HG03045 (cell line): ENCODE measurements around the gene PRKN.

ENCODE experiments used
- ATAC-seq: cut with Tn5 transposase; IDR thresholded peaks from one replicate; pipeline ENCODE4 v1.9.1; 2021; ENCODE audit warnings: mild to moderate bottlenecking, moderate library complexity; ENCODE audit not compliant: unreplicated experiment

Gene PRKN

GRCh38 chr6:161647234-161647633, 1080.3 kb downstream of the PRKN start:
- ATAC-seq, result no peak

GRCh38 chr6:161644521-161644920, 1083.0 kb downstream of the PRKN start:
- ATAC-seq, result no peak

GRCh38 chr6:161641175-161641574, 1086.4 kb downstream of the PRKN start:
- ATAC-seq, result no peak

GRCh38 chr6:161639772-161640171, 1087.8 kb downstream of the PRKN start:
- no peak for ATAC-seq

- ATAC-seq, result no peak
These were observed 1089.9 kb downstream of the PRKN start for GRCh38 chr6:161637658-161638057.

GRCh38 chr6:161636882-161637430, 1090.6 kb downstream of the PRKN start:
- no peak for ATAC-seq

GRCh38 chr6:161635975-161636374, 1091.6 kb downstream of the PRKN start:
- no peak for ATAC-seq

- no peak for ATAC-seq
These were observed 1092.7 kb downstream of the PRKN start for GRCh38 chr6:161634916-161635315.

- no peak for ATAC-seq
These were observed 1095.8 kb downstream of the PRKN start for GRCh38 chr6:161631676-161632194.

- ATAC-seq, result no peak
These were observed 1096.9 kb downstream of the PRKN start for GRCh38 chr6:161630674-161631073.

- ATAC-seq, result no peak
These were observed 1101.4 kb downstream of the PRKN start for GRCh38 chr6:161626132-161626676.

GRCh38 chr6:161624111-161624510, 1103.5 kb downstream of the PRKN start:
- no peak for ATAC-seq

- ATAC-seq, result no peak
These were observed 1104.8 kb downstream of the PRKN start for GRCh38 chr6:161622779-161623178.

GRCh38 chr6:161618831-161619454, 1108.6 kb downstream of the PRKN start:
- ATAC-seq, result no peak

GRCh38 chr6:161613711-161614110, 1113.9 kb downstream of the PRKN start:
- no peak for ATAC-seq

- no peak for ATAC-seq
These were observed 1118.8 kb downstream of the PRKN start for GRCh38 chr6:161608771-161609170.

GRCh38 chr6:161607696-161608297, 1119.8 kb downstream of the PRKN start:
- no peak for ATAC-seq

- ATAC-seq, result no peak
These were observed 1125.2 kb downstream of the PRKN start for GRCh38 chr6:161602359-161602758.

GRCh38 chr6:161598896-161599295, 1128.7 kb downstream of the PRKN start:
- ATAC-seq, result no peak

- no peak for ATAC-seq
These were observed 1130.6 kb downstream of the PRKN start for GRCh38 chr6:161596807-161597520.

- no peak for ATAC-seq
These were observed 1133.2 kb downstream of the PRKN start for GRCh38 chr6:161594412-161594811.
